Activated CD4-positive, alpha-beta T cell treated with anti-CD3 and anti-CD28 coated beads for 36 hours (primary cell): ENCODE measurements around the gene GSTO2. TPM values are rescaled to one million over a fixed set of nuclear protein-coding genes. Genes with fewer than 3 reads are reported as not detected.
"Not testable (repeated sequence)": the region's sequence is repeated elsewhere in the genome, so short reads cannot be mapped to it uniquely, and the experiment has no call there.

Source experiments
- ATAC-seq: fragments of 200-7000 bp; cut with Tn5 transposase; one replicate; pipeline ENCODE4 v1.10.0; 2021; ENCODE audit warnings: mild to moderate bottlenecking, moderate library complexity
- CTCF ChIA-PET: fragments of 350-600 bp; sonication (Branson Sonifier 250); formaldehyde crosslinking; loops from one replicate; lab custom pipeline; 2021; ENCODE audit warnings: antibody characterized with exemption; lab: Charles Lee
- POLR2A ChIA-PET: fragments of 350-600 bp; sonication (Branson Sonifier 250); formaldehyde crosslinking; loops from one replicate; lab custom pipeline; 2021; ENCODE audit warnings: antibody characterized with exemption, inconsistent platforms; lab: Charles Lee
- DNase-seq: peaks from one replicate; pipeline ENCODE4 v3.0.0-alpha.2; 2020
- H3K27ac Mint-ChIP-seq: one replicate; pipeline ENCODE4 v1.8.0; 2021; ENCODE audit warnings: mixed read lengths
- H3K27me3 Mint-ChIP-seq: one replicate; pipeline ENCODE4 v1.8.0; 2021; ENCODE audit warnings: mixed read lengths
- H3K36me3 Mint-ChIP-seq: one replicate; pipeline ENCODE4 v1.8.0; 2021; ENCODE audit warnings: low read depth, mixed read lengths
- H3K4me1 Mint-ChIP-seq: one replicate; pipeline ENCODE4 v1.8.0; 2021; ENCODE audit warnings: mixed read lengths
- H3K4me3 Mint-ChIP-seq: one replicate; pipeline ENCODE4 v1.8.0; 2021; ENCODE audit warnings: mild to moderate bottlenecking, moderate library complexity, mixed read lengths
- H3K9me3 Mint-ChIP-seq: one replicate; pipeline ENCODE4 v1.8.0; 2021; ENCODE audit warnings: low read depth, mixed read lengths
- intact Hi-C, 2 experiments: fragments of 100-400 bp; cut with DNase I in 1 of 2; cut with micrococcal nuclease in 1 of 2; formaldehyde crosslinking; loops; one replicate each; pipeline versions ENCODE4 v1.14.2 to v1.15.1; 2022 to 2024; cut with DNase I, micrococcal nuclease
- total RNA-seq, 2 experiments: library from RNA; stranded (reverse); gene quantifications; one replicate each; pipeline ENCODE4 v1.2.3, GENCODE V29; 2021

Gene GSTO2
- total RNA-seq, 2 experiments from 2014 or later: 2.1 to 2.8 TPM

DNA sequence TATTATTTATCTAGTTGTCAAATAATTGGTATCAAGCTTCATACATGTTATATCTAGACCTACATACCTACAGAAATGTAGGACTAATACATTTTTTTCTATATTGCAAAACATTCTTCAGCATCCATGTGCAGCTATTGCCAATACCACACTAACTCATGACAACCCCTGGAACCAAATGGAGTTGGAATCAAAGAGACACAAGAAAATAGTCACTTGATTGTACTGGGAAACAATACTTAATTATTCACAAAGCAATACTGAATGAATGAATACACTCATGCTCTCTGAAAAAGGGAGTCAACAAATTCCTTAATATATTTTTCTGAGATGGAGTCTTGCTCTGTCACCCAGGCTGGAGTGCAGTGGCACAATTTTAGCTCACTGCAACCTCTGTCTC lies 26.4 kb upstream of the GSTO2 start:
- Mint-ChIP-seq H3K27ac (no peak overlapping the region), H3K36me3 (no peaks in the 10 kb centered on the region), H3K4me1 (peaks cover 11% of the 10 kb centered on the region), H3K4me3 (no peak overlapping the region), H3K27me3 (peaks cover 7% of the 10 kb centered on the region), H3K9me3 (no peaks in the 10 kb centered on the region)
- DNase-seq: no peak
- CTCF ChIA-PET: interaction anchor here (1.0 kb wide), 1 partner anchor 13 kb away, joined by 4 read pairs; the partner anchor contains the start of gene GSTO1
- POLR2A ChIA-PET: no interaction called here
- intact Hi-C loops: no loop called here
- ATAC-seq: no peak

GRCh38 chr10:104243009-104243408 lies 26.0 kb upstream of the GSTO2 start:
- H3K27ac Mint-ChIP-seq, H3K4me3 Mint-ChIP-seq, ATAC-seq, H3K27me3 Mint-ChIP-seq, CTCF ChIA-PET, H3K9me3 Mint-ChIP-seq, intact Hi-C loops, POLR2A ChIA-PET, DNase-seq, H3K36me3 Mint-ChIP-seq: not testable (repeated sequence)
- H3K4me1 Mint-ChIP-seq: peaks cover 11% of the 10 kb centered on the region

- no peak for DNase-seq
- H3K36me3 Mint-ChIP-seq: no peaks in the 10 kb centered on the region
- no peak overlapping the region for H3K27ac Mint-ChIP-seq
- ATAC-seq: no peak
- H3K4me1 Mint-ChIP-seq: peaks cover 11% of the 10 kb centered on the region
- H3K9me3 Mint-ChIP-seq: no peaks in the 10 kb centered on the region
- no peak overlapping the region for H3K4me3 Mint-ChIP-seq
- ChIA-PET POLR2A (interaction anchor here (0.7 kb wide), 1 partner anchor 24 kb away, joined by 4 read pairs; no protein-coding TSS in a partner anchor), CTCF (no interaction called here)
- H3K27me3 Mint-ChIP-seq: peaks cover 10% of the 10 kb centered on the region
- intact Hi-C loops: no loop called here
These were observed 25.5 kb upstream of the GSTO2 start for GRCh38 chr10:104243512-104243911.

GRCh38 chr10:104245066-104245632 lies 23.8 kb upstream of the GSTO2 start:
- ATAC-seq: no peak
- intact Hi-C loops: no loop called here
- Mint-ChIP-seq H3K9me3 (no peaks in the 10 kb centered on the region), H3K4me1 (peaks cover 11% of the 10 kb centered on the region), H3K27ac (no peak overlapping the region), H3K27me3 (peaks cover 8% of the 10 kb centered on the region), H3K36me3 (no peaks in the 10 kb centered on the region), H3K4me3 (no peak overlapping the region)
- DNase-seq: no peak
- CTCF ChIA-PET: interaction anchor here (2.0 kb wide), 1 partner anchor 29 kb away, joined by 7 read pairs; no protein-coding TSS in a partner anchor
- POLR2A ChIA-PET: no interaction called here

- H3K4me1 Mint-ChIP-seq: peaks cover 11% of the 10 kb centered on the region
- no peaks in the 10 kb centered on the region for H3K9me3 Mint-ChIP-seq
- H3K27ac Mint-ChIP-seq: peak overlapping the region; percentile 47
- no peaks in the 10 kb centered on the region for H3K36me3 Mint-ChIP-seq
- ATAC-seq (peak; percentile 93), DNase-seq (peak; percentile 30)
- peaks cover 5% of the 10 kb centered on the region for H3K27me3 Mint-ChIP-seq
- intact Hi-C loops: no loop called here
- POLR2A ChIA-PET: interaction anchor here (0.6 kb wide), 1 partner anchor 9 kb away, joined by 4 read pairs; no protein-coding TSS in a partner anchor
- CTCF ChIA-PET: interaction anchor here (0.8 to 2.1 kb wide), 4 partner anchors 11 to 125 kb away, joined by 3 to 7 read pairs (median 4); partner anchors contain the start of gene SFR1
- H3K4me3 Mint-ChIP-seq: no peak overlapping the region
These were observed 22.0 kb upstream of the GSTO2 start for GRCh38 chr10:104246976-104247375.

DNA sequence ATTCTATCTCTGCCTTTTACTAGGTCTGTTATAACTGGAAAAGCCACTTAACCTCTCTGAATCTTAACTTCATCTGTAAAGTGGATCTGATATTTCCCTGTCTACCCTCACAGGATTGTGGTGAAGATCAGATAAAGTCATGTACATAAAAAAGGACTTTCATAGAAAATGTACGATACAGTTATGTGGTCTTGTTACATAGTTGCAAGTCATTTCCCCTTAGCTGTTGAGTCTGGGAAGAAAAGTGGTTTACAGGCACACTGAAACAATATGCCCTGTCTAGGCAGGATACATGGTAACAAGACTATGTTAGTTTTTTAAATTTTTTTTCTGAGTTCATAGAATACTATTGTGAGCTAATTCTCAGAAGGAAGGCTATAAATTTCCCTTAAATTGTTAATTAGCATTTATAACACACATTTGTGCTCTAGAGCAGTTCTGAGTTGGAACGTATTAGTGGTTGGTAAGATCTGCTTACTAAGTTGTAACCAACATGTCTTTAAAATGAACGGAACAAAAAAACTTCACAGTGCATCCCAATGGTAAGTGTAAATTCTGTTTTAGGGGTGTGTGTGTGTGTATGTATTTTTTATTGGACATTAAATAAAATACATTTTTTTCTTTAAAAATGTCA lies 21.4 kb upstream of the GSTO2 start:
- Mint-ChIP-seq H3K4me3 (no peak overlapping the region), H3K27me3 (peaks cover 5% of the 10 kb centered on the region), H3K9me3 (no peaks in the 10 kb centered on the region), H3K27ac (peak overlapping the region; percentile 47), H3K36me3 (no peaks in the 10 kb centered on the region), H3K4me1 (peaks cover 12% of the 10 kb centered on the region)
- CTCF ChIA-PET: interaction anchor here (0.6 to 2.1 kb wide), 6 partner anchors 10 to 188 kb away, joined by 3 to 5 read pairs (median 4); partner anchors contain the start of gene SFR1
- intact Hi-C loops: no loop called here
- POLR2A ChIA-PET: interaction anchor here (0.6 kb wide), 1 partner anchor 9 kb away, joined by 4 read pairs; no protein-coding TSS in a partner anchor
- DNase-seq: no peak
- ATAC-seq: peak; percentile 56

GRCh38 chr10:104248931-104249330 lies 20.1 kb upstream of the GSTO2 start:
- H3K36me3 Mint-ChIP-seq, POLR2A ChIA-PET, H3K27me3 Mint-ChIP-seq, intact Hi-C loops, ATAC-seq, H3K27ac Mint-ChIP-seq, DNase-seq, H3K4me3 Mint-ChIP-seq, H3K9me3 Mint-ChIP-seq: not testable (repeated sequence)
- peaks cover 25% of the 10 kb centered on the region for H3K4me1 Mint-ChIP-seq
- CTCF ChIA-PET: interaction anchor here (0.6 to 2.1 kb wide), 4 partner anchors 9 to 123 kb away, joined by 3 to 8 read pairs (median 4); no protein-coding TSS in a partner anchor

- no peak overlapping the region for H3K27ac Mint-ChIP-seq
- H3K9me3 Mint-ChIP-seq: no peaks in the 10 kb centered on the region
- ATAC-seq (no peak), DNase-seq (no peak)
- H3K27me3 Mint-ChIP-seq: peaks cover 5% of the 10 kb centered on the region
- POLR2A ChIA-PET: no interaction called here
- peaks cover 31% of the 10 kb centered on the region for H3K4me1 Mint-ChIP-seq
- H3K36me3 Mint-ChIP-seq: peaks cover 2% of the 10 kb centered on the region
- CTCF ChIA-PET: interaction anchor here (1.6 kb wide), 1 partner anchor 24 kb away, joined by 8 read pairs; no protein-coding TSS in a partner anchor
- H3K4me3 Mint-ChIP-seq: no peak overlapping the region
- intact Hi-C loops: no loop called here
These were observed 18.6 kb upstream of the GSTO2 start for GRCh38 chr10:104250371-104250770.

GRCh38 chr10:104251443-104251842 lies 17.5 kb upstream of the GSTO2 start:
- Mint-ChIP-seq H3K4me3 (no peak overlapping the region), H3K27me3 (peaks cover 5% of the 10 kb centered on the region), H3K27ac (no peak overlapping the region), H3K4me1 (peaks cover 38% of the 10 kb centered on the region), H3K9me3 (no peaks in the 10 kb centered on the region), H3K36me3 (peaks cover 11% of the 10 kb centered on the region)
- ATAC-seq: no peak
- ChIA-PET CTCF (no interaction called here), POLR2A (no interaction called here)
- intact Hi-C loops: no loop called here
- no peak for DNase-seq

DNA sequence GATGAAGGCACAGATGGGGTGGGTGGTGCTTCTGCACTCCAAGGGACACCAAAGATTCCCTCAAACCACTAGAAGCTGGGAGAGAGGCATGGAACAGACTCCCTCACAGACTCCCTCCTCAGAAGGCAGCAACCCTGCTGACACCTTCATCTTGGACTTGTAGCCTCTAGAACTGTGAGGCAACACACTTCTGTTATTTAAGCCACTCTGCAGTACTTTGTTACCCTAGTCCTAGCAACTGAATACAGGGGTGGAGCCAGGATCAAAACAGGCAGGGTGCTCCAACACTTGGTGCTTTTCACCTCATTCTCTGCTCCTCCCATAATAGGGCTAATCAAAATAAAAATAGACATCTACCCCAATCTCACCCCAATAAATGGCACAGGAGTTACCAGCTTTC lies 16.6 kb upstream of the GSTO2 start:
- Mint-ChIP-seq H3K27ac (no peak overlapping the region), H3K9me3 (no peaks in the 10 kb centered on the region), H3K4me1 (peaks cover 37% of the 10 kb centered on the region), H3K4me3 (no peak overlapping the region), H3K36me3 (peaks cover 19% of the 10 kb centered on the region), H3K27me3 (peaks cover 5% of the 10 kb centered on the region)
- ChIA-PET CTCF (interaction anchor here (0.6 to 1.7 kb wide), 4 partner anchors 11 to 131 kb away, joined by 3 to 8 read pairs (median 3); partner anchors contain the start of gene SFR1), POLR2A (interaction anchor here (0.6 to 1.2 kb wide), 2 partner anchors 15 to 21 kb away, joined by 3 to 6 read pairs; no protein-coding TSS in a partner anchor)
- intact Hi-C loops: no loop called here
- no peak for DNase-seq
- no peak for ATAC-seq

GRCh38 chr10:104253106-104253505 lies 15.9 kb upstream of the GSTO2 start:
- ChIA-PET POLR2A (interaction anchor here (0.6 to 1.2 kb wide), 2 partner anchors 14 to 22 kb away, joined by 3 to 6 read pairs; no protein-coding TSS in a partner anchor), CTCF (interaction anchor here (0.7 to 4.8 kb wide), 6 partner anchors 10 to 21 kb away, joined by 3 to 30 read pairs (median 6); no protein-coding TSS in a partner anchor)
- peaks cover 23% of the 10 kb centered on the region for H3K36me3 Mint-ChIP-seq
- peaks cover 5% of the 10 kb centered on the region for H3K27me3 Mint-ChIP-seq
- peak overlapping the region; percentile 97 for H3K27ac Mint-ChIP-seq
- intact Hi-C loops: no loop called here
- no peak for ATAC-seq
- no peaks in the 10 kb centered on the region for H3K9me3 Mint-ChIP-seq
- H3K4me3 Mint-ChIP-seq: peak overlapping the region; percentile 85
- H3K4me1 Mint-ChIP-seq: peaks cover 38% of the 10 kb centered on the region
- peak; percentile 58 for DNase-seq
